ENCODE results near the gene CCDC192. TPM values are rescaled to one million over a fixed set of nuclear protein-coding genes. Genes with fewer than 3 reads are reported as not detected.

The CCDC192 gene
- total RNA-seq, 2 donors from 2014 or later, result not detected

DNA sequence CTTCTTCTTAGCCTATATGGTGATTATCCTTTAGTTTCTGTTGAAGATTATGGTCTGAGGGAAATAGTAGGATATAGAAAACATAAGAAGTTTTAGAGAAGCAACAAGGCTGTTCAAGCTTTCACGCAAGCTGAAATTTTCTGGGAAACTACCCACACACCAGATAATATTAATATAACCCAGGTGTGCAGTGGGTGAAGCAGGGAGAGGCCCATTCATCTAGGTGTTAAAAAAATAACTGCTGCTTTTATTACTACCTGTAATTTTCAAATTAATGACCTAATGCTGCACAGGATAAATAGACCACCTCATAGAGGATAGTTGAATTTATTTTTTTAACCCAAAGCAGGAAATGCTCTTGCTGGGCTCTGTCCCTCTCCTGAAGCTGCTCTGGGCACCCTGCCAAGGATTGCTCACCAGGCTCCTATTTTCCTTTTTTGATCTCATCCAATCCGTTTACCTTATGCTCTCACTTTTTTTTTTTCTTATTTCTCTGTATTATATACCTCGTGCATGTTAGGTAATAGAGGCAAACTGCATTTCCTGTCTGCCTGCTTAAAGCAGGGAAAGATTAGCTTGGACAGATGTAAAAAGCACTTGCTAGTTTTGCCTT, 256.1 kb downstream of the CCDC192 start:
- H3K4me3 ChIP-seq, result no peak overlapping the region
- no peaks in the 10 kb centered on the region for H3K36me3 ChIP-seq
- no peak overlapping the region for H3K27ac ChIP-seq
- ATAC-seq (ENCODE audit: insufficient number of reproducible peaks, low FRiP score, low read depth) (no peak), DNase-seq (ENCODE audit: low spot score) (no peak)
- H3K9me3 ChIP-seq, result no peaks in the 10 kb centered on the region
- peaks cover 0 to 15% of the 10 kb centered on the region in 2 donors for H3K4me1 ChIP-seq (ENCODE audit: control insufficient read depth in 1 of 2, low read depth in 2 of 2)
- no peaks in the 10 kb centered on the region for H3K27me3 ChIP-seq (replicated peaks; ENCODE audit: insufficient read depth)
- TF ChIP-seq, protein P1, sequence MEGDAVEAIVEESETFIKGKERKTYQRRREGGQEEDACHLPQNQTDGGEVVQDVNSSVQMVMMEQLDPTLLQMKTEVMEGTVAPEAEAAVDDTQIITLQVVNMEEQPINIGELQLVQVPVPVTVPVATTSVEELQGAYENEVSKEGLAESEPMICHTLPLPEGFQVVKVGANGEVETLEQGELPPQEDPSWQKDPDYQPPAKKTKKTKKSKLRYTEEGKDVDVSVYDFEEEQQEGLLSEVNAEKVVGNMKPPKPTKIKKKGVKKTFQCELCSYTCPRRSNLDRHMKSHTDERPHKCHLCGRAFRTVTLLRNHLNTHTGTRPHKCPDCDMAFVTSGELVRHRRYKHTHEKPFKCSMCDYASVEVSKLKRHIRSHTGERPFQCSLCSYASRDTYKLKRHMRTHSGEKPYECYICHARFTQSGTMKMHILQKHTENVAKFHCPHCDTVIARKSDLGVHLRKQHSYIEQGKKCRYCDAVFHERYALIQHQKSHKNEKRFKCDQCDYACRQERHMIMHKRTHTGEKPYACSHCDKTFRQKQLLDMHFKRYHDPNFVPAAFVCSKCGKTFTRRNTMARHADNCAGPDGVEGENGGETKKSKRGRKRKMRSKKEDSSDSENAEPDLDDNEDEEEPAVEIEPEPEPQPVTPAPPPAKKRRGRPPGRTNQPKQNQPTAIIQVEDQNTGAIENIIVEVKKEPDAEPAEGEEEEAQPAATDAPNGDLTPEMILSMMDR (IDR thresholded peaks at IDR 0.05), result no peak

DNA sequence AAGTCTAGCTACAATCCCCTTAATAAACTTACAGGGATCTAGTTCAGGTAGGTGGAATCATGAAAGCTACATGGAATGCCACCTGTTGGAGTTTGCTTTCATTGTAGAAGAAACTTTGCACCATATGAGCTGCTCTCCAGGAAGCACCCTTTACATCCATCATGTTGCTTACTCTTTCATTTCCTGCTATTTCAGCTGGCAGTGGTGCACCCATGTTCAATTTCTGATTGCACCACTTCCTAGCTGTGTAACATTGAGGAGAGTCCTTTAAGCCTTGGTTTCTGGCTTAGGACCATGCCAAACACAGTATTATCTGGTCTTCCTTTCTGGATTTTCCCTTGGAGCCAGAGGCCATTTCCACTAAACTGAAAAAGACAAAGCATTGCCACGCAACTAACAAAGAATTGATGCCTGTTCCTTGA, 257.1 kb downstream of the CCDC192 start:
- Histone ChIP-seq H3K27me3 (replicated peaks; ENCODE audit: insufficient read depth) (no peaks in the 10 kb centered on the region), H3K4me1 (ENCODE audit: control insufficient read depth in 1 of 2, low read depth in 2 of 2) (peaks cover 0 to 15% of the 10 kb centered on the region in 2 donors), H3K36me3 (no peaks in the 10 kb centered on the region), H3K9me3 (no peaks in the 10 kb centered on the region), H3K4me3 (no peak overlapping the region), H3K27ac (no peak overlapping the region)
- ATAC-seq (ENCODE audit: insufficient number of reproducible peaks, low FRiP score, low read depth) (no peak), DNase-seq (ENCODE audit: low spot score) (no peak)
- TF ChIP-seq, protein P1 (IDR thresholded peaks at IDR 0.05), result no peak

DNA sequence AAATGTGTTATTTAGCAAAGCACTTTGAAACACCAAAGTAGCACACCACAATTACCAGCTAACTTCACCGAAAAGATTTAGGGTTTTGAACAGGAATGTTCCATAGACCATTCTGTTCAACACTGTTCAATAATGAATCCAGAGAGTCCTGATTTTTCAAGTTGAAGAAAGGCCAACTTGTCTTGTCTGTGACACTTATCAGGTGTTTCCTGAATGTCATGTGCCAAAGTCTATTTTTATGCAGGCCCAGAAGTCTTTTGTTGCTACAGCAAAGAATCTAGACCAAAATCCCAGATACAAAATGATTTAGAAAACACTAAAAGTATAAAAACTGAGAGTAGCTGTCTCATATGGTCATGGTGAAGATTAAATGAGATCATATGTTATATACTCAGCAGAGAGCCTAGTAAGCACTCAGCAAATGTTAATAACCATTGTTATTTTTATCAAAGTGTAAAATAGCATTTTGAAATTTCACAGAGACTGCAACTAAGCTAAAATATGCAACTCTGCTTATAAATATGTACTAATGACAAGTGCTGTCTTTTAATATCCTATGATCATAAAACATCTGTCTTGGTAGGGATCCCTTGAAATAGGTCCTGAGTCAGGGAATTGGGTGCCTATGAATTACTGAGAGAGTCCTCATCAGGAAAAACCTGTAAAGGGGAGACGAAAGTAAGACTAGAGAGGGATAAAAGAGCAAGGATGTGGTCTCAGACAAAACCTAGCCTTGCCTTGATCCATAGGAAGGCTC, 258.0 kb downstream of the CCDC192 start:
- Histone ChIP-seq H3K36me3 (no peaks in the 10 kb centered on the region), H3K27ac (no peak overlapping the region), H3K4me3 (no peak overlapping the region), H3K4me1 (ENCODE audit: control insufficient read depth in 1 of 2, low read depth in 2 of 2) (peaks cover 0 to 15% of the 10 kb centered on the region in 2 donors), H3K27me3 (replicated peaks; ENCODE audit: insufficient read depth) (no peaks in the 10 kb centered on the region), H3K9me3 (no peaks in the 10 kb centered on the region)
- DNase-seq (ENCODE audit: low spot score) (no peak), ATAC-seq (ENCODE audit: insufficient number of reproducible peaks, low FRiP score, low read depth) (no peak)
- TF ChIP-seq, protein P1 (IDR thresholded peaks at IDR 0.05), result no peak

GRCh38 chr5:127961763-127962145, 258.6 kb downstream of the CCDC192 start:
- DNase-seq (ENCODE audit: low spot score), result no peak
- H3K36me3 ChIP-seq, result no peaks in the 10 kb centered on the region
- TF ChIP-seq, protein P1 (IDR thresholded peaks at IDR 0.05), result no peak
- H3K4me1 ChIP-seq (ENCODE audit: control insufficient read depth in 1 of 2, low read depth in 2 of 2), result peaks cover 0 to 15% of the 10 kb centered on the region in 2 donors
- no peaks in the 10 kb centered on the region for H3K27me3 ChIP-seq (replicated peaks; ENCODE audit: insufficient read depth)
- no peak for ATAC-seq (ENCODE audit: insufficient number of reproducible peaks, low FRiP score, low read depth)
- no peaks in the 10 kb centered on the region for H3K9me3 ChIP-seq
- no peak overlapping the region for H3K4me3 ChIP-seq
- no peak overlapping the region for H3K27ac ChIP-seq

GRCh38 chr5:127962491-127962890, 259.3 kb downstream of the CCDC192 start:
- TF ChIP-seq, protein P1 (IDR thresholded peaks at IDR 0.05), result no peak
- DNase-seq (ENCODE audit: low spot score), result no peak
- H3K4me1 ChIP-seq (ENCODE audit: control insufficient read depth in 1 of 2, low read depth in 2 of 2), result peaks cover 0 to 15% of the 10 kb centered on the region in 2 donors
- H3K9me3 ChIP-seq, result no peaks in the 10 kb centered on the region
- H3K27ac ChIP-seq, result no peak overlapping the region
- H3K27me3 ChIP-seq (replicated peaks; ENCODE audit: insufficient read depth), result no peaks in the 10 kb centered on the region
- no peak overlapping the region for H3K4me3 ChIP-seq
- no peak for ATAC-seq (ENCODE audit: insufficient number of reproducible peaks, low FRiP score, low read depth)
- no peaks in the 10 kb centered on the region for H3K36me3 ChIP-seq
